HepG2 (cell line): Measurements from ENCODE around the gene LSM12. TPM values are rescaled to one million over a fixed set of nuclear protein-coding genes. Genes with fewer than 3 reads are reported as not detected.

ENCODE experiments used
- ATAC-seq: fragments of 200-7000 bp; cut with Tn5 transposase; 3 replicates; pipeline ENCODE4 v1.9.1; 2020; ENCODE audit warnings: mild to moderate bottlenecking, moderate library complexity
- BruUV-seq: library from RNA; stranded (reverse); fragments of 400-500 nt; replicated peaks from 2 replicates; lab custom pipeline; 2021; lab: Mats Ljungman, UMichigan
- CTCF ChIA-PET: fragments of 300-600 bp; formaldehyde crosslinking; extraction: SDS; loops from one replicate; lab custom pipeline; 2021; ENCODE audit warnings: low total read pairs, inconsistent platforms, low intra/inter-chr PET ratio; lab: Yijun Ruan, JAX
- POLR2A ChIA-PET: fragments of 350-600 bp; sonication (Branson Sonifier 250); formaldehyde crosslinking; loops from one replicate; lab custom pipeline; 2020; ENCODE audit warnings: antibody characterized with exemption, inconsistent platforms; lab: Yijun Ruan, JAX
- DNase-seq: peaks from one replicate; pipeline ENCODE4 v3.0.0-alpha.2; 2015; ENCODE audit warnings: low spot score
- FAIRE-seq: peaks from 3 replicates; lab custom pipeline; 2011; peaks lifted over from hg19 to GRCh38; lab: Jason Lieb, UNC
- H2AFZ ChIP-seq: one replicate; pipeline ENCODE4 v1.6.1; 2011; ENCODE audit warnings: low read length, inconsistent platforms
- H3K27ac ChIP-seq: fragments of 300-600 bp; 3 replicates; pipeline ENCODE4 v1.8.0; 2011; ENCODE audit warnings: mixed run types, mild to moderate bottlenecking, mixed read lengths, low read length, inconsistent platforms; ENCODE audit not compliant: insufficient read depth; ENCODE audit errors: extremely low read length
- H3K27me3 ChIP-seq, 2 experiments: fragments of 200-600 bp in 1 of 2; 2 replicates in 1 of 2; 3 replicates in 1 of 2; pipeline versions ENCODE4 v1.6.0 to v1.8.0; 2011; ENCODE audit warnings: low read length in 2 of 2, mild to moderate bottlenecking in 2 of 2, moderate library complexity in 2 of 2, inconsistent platforms in 1 of 2; ENCODE audit not compliant: insufficient read depth in 2 of 2, control insufficient read depth in 1 of 2
- H3K36me3 ChIP-seq, 2 experiments: fragments of 200-600 bp in 1 of 2; replicated peaks in 1 of 2; 2 replicates in 1 of 2; 3 replicates in 1 of 2; pipeline versions ENCODE4 v1.5.1 to v1.8.0; 2011; ENCODE audit warnings: low read length in 2 of 2, inconsistent platforms in 1 of 2; ENCODE audit not compliant: insufficient read depth in 2 of 2, control insufficient read depth in 1 of 2
- H3K4me1 ChIP-seq: 2 replicates; pipeline ENCODE4 v1.5.1; 2012; ENCODE audit warnings: low read length, inconsistent platforms; ENCODE audit not compliant: insufficient read depth
- H3K4me2 ChIP-seq: 2 replicates; pipeline ENCODE4 v1.6.0; 2011; ENCODE audit warnings: low read depth, low read length, inconsistent platforms
- H3K4me3 ChIP-seq, 3 experiments: fragments of 200-600 bp in 1 of 3; sonication (generic), shearing (Covaris generic) in 1 of 3; replicated peaks in 1 of 3; 2 replicates each; pipeline ENCODE4 v1.5.1; 2011 to 2016; ENCODE audit warnings: low read length in 3 of 3, inconsistent platforms in 2 of 3, low read depth in 2 of 3, mild to moderate bottlenecking in 2 of 3, control low read depth in 1 of 3, mixed read lengths in 1 of 3; ENCODE audit not compliant: insufficient read depth in 1 of 3
- H3K79me2 ChIP-seq: one replicate; pipeline ENCODE4 v1.6.1; 2011; ENCODE audit warnings: low read length, inconsistent platforms; ENCODE audit not compliant: insufficient read depth
- H3K9ac ChIP-seq: 2 replicates; pipeline ENCODE4 v1.6.0; 2011; ENCODE audit warnings: mild to moderate bottlenecking, low read depth, low read length, inconsistent platforms; ENCODE audit not compliant: insufficient read depth
- H3K9me3 ChIP-seq: 2 replicates; pipeline ENCODE4 v1.5.1; 2012; ENCODE audit warnings: mild to moderate bottlenecking, low read length
- H4K20me1 ChIP-seq: 2 replicates; pipeline ENCODE4 v1.6.0; 2011; ENCODE audit warnings: inconsistent platforms, mild to moderate bottlenecking, low read length, moderate library complexity; ENCODE audit not compliant: insufficient read depth
- DNMT3B ChIP-seq: conservative IDR thresholded peaks from 2 replicates; pipeline ENCODE4 v1.6.1; 2016; ENCODE audit warnings: missing biosample characterization, control low read depth
- ELF4 ChIP-seq: sonication (generic); formaldehyde crosslinking; IDR thresholded peaks from 2 replicates; pipeline ENCODE4 v1.5.0; 2020; ENCODE audit warnings: missing genetic modification reagents, mild to moderate bottlenecking, moderate library complexity, borderline replicate concordance
- ETV6 ChIP-seq: sonication (generic); formaldehyde crosslinking; conservative IDR thresholded peaks from 2 replicates; pipeline ENCODE4 v1.4.0; 2020; ENCODE audit warnings: missing genetic modification reagents
- FLYWCH1 ChIP-seq: sonication (generic); formaldehyde crosslinking; IDR thresholded peaks from 2 replicates; pipeline ENCODE4 v1.8.1; 2023; ENCODE audit warnings: mild to moderate bottlenecking, missing genetic modification reagents
- GATAD2A ChIP-seq: IDR thresholded peaks from 2 replicates; pipeline ENCODE4 v1.6.1; 2016
- HNRNPLL ChIP-seq: fragments of 200-400 bp; formaldehyde crosslinking; IDR thresholded peaks from 2 replicates; pipeline ENCODE4 v1.6.1; 2017; ENCODE audit warnings: mild to moderate bottlenecking, low read depth, low read length; ENCODE audit not compliant: poor library complexity, severe bottlenecking
- IKZF4 ChIP-seq: sonication (generic); formaldehyde crosslinking; IDR thresholded peaks from 2 replicates; pipeline ENCODE4 v1.5.1; 2020; ENCODE audit warnings: borderline replicate concordance, mild to moderate bottlenecking, low read depth, missing genetic modification reagents; ENCODE audit errors: not compliant biosample characterization
- MTA3 ChIP-seq: sonication (generic); formaldehyde crosslinking; IDR thresholded peaks from 2 replicates; pipeline ENCODE4 v1.4.0; 2020; ENCODE audit warnings: missing genetic modification reagents
- POLR2A ChIP-seq, 2 experiments: IDR thresholded peaks; 2 replicates each; pipeline ENCODE4 v1.6.1; 2011; ENCODE audit warnings: low read depth in 2 of 2, low read length in 2 of 2, mild to moderate bottlenecking in 1 of 2, moderate library complexity in 1 of 2; ENCODE audit not compliant: insufficient read depth in 1 of 2
- RBM39 ChIP-seq: fragments of 200-400 bp; formaldehyde crosslinking; IDR thresholded peaks from one replicate; pipeline ENCODE4 v1.6.1; 2018; ENCODE audit warnings: antibody characterized with exemption, mild to moderate bottlenecking, low read depth, low read length; ENCODE audit not compliant: poor library complexity, severe bottlenecking
- WIZ ChIP-seq: sonication (generic); formaldehyde crosslinking; IDR thresholded peaks from 2 replicates; pipeline ENCODE4 v1.5.1; 2020; ENCODE audit warnings: mild to moderate bottlenecking, missing genetic modification reagents
- ZBTB1 ChIP-seq: sonication (generic); formaldehyde crosslinking; IDR thresholded peaks from 2 replicates; pipeline ENCODE4 v1.4.0; 2020; ENCODE audit warnings: missing genetic modification reagents, borderline replicate concordance
- ZFP36L2 ChIP-seq: sonication (generic); formaldehyde crosslinking; IDR thresholded peaks from 2 replicates; pipeline ENCODE4 v1.4.0; 2020; ENCODE audit warnings: missing genetic modification reagents
- ZFP37 ChIP-seq: sonication (generic); formaldehyde crosslinking; IDR thresholded peaks from 2 replicates; pipeline ENCODE4 v1.4.0; 2020; ENCODE audit warnings: missing genetic modification reagents, borderline replicate concordance
- ZNF557 ChIP-seq: sonication (generic); formaldehyde crosslinking; IDR thresholded peaks from 2 replicates; pipeline ENCODE4 v1.4.0; 2020; ENCODE audit warnings: missing genetic modification reagents
- ZNF629 ChIP-seq: sonication (generic); formaldehyde crosslinking; conservative IDR thresholded peaks from 2 replicates; pipeline ENCODE4 v1.5.0; 2020; ENCODE audit warnings: missing genetic modification reagents
- ZNF749 ChIP-seq: sonication (generic); formaldehyde crosslinking; IDR thresholded peaks from 2 replicates; pipeline ENCODE4 v1.8.0; 2022; ENCODE audit warnings: mild to moderate bottlenecking, missing genetic modification reagents, moderate library complexity, borderline replicate concordance
- WGBS: methylation state at CpG from one replicate; pipeline ENCODE4 v1.1.6; 2017; ENCODE audit warnings: low lambda C conversion rate; 5-methylcytosine and 5-hydroxymethylcytosine counted together
- in situ Hi-C: cut with HindIII; loops from 2 replicates; pipeline ENCODE4 v1.10.0; 2017; ENCODE audit warnings: low pct_unique_long_range_greater_than_20kb; ENCODE audit not compliant: extremely low pct_ligation_motif_present
- intact Hi-C: fragments of 100-400 bp; cut with micrococcal nuclease; formaldehyde crosslinking; loops from one replicate; pipeline ENCODE4 v1.10.0; 2022; ENCODE audit not compliant: unreplicated experiment
- polyA plus RNA-seq, 8 experiments: library from polyadenylated mRNA; depleted of rRNA in 3 of 8; stranded (reverse) in 7 of 8; unstranded in 1 of 8; fragments of >200 nt; fragmentation: Illumina TruSeq in 4 of 8; extraction: Trizol in 4 of 8; gene quantifications; 2 replicates each; pipeline versions ENCODE4 v1.2.1 to v1.2.3, GENCODE V29; 2011 to 2016; ENCODE audit warnings: low read depth in 4 of 8, missing spikeins in 1 of 8, mixed read lengths in 1 of 8; ENCODE audit not compliant: insufficient read depth in 1 of 8
- total RNA-seq, 5 experiments: library from RNA; depleted of rRNA; stranded (reverse); fragments of >200 nt; fragmentation: Illumina TruSeq; extraction: Trizol; gene quantifications; 2 replicates each; pipeline ENCODE4 v1.2.3, GENCODE V29; 2016; ENCODE audit warnings: low read depth in 1 of 5
- TF ChIP-seq, protein P1 (sequence below): IDR thresholded peaks from 2 replicates; pipeline ENCODE4 v1.6.1; 2016; ENCODE audit warnings: mild to moderate bottlenecking, missing biosample characterization, missing genetic modification reagents

The LSM12 gene
- total and polyA plus RNA-seq, 2 of the 13 experiments (the other 11 are each of a cell fraction or from before 2014, with no cell fraction given), result 52.8 to 55.7 TPM

DNA sequence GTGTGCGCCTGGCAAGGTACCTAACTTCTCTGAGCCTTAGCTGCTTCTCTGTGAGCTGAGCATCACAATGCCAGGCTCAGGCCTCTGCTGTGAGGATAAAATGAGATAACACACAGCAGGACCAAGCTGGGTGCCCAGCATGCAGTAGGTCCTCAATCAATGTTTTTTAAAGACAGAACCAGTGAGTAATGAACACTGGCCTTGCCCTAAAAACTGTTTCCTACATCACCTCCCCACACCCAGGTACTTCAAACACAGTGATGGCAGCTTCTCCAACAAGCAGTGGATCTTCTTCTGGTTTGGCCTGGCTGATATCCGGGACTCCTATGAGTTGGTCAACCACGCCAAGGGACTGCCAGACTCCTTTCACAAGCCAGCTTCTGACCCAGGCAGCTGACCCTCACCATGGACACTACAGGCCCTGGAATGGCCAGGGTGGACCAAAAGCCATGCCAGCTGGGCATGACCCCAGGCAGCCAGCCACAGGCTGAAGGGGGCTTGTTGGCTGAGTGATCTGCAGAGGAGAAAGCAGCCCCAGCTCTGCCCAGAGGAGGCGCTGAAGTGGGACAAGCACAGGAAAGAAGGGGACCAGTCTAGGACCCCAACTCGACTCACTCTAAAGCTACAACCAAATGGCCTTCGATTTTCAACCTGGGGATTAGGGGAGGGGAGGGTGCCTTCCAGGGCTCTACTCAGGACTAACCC is 58.1 kb downstream of the LSM12 start:
- H4K20me1 ChIP-seq, result no peaks in the 10 kb centered on the region
- DNase-seq, result no peak
- no peak for FAIRE-seq
- no peaks in the 10 kb centered on the region for H3K9me3 ChIP-seq
- POLR2A ChIA-PET, result interaction anchor here (0.7 to 0.8 kb wide), 2 partner anchors 36 to 40 kb away, joined by 3 read pairs; no protein-coding TSS in a partner anchor
- intact Hi-C loops (no loop called here), in situ Hi-C loops (no loop called here)
- WGBS, result 70% methylated on average over 6 of the region's 6 CpGs
- peaks cover 3 to 17% of the 10 kb centered on the region in 2 experiments; a peak in 3 of 5 replicates for H3K36me3 ChIP-seq
- no peaks in the 10 kb centered on the region for H3K27me3 ChIP-seq
- no peak overlapping the region for H3K4me2 ChIP-seq
- no peak for TF ChIP-seq ETV6
- peak in 1 of 2 experiments; percentile 12; a peak in 1 of 4 replicates for TF ChIP-seq POLR2A (IDR thresholded peaks at IDR 0.05; ENCODE audit: insufficient read depth in 1 of 2, low read depth in 2 of 2, low read length in 2 of 2)
- TF ChIP-seq GATAD2A (CRISPR knock-in tag), result no peak
- no peak for TF ChIP-seq ZNF557 (CRISPR knock-in tag)
- no TSS peak for BruUV-seq
- no peak overlapping the region for H2AFZ ChIP-seq
- H3K27ac ChIP-seq, result no peak overlapping the region
- H3K4me1 ChIP-seq, result peaks cover 48% of the 10 kb centered on the region
- no peak overlapping the region for H3K4me3 ChIP-seq
- ATAC-seq, result no peak
- no peak overlapping the region for H3K9ac ChIP-seq
- no peaks in the 10 kb centered on the region for H3K79me2 ChIP-seq
- CTCF ChIA-PET, result no interaction called here

GRCh38 chr17:44007346-44008204 is 58.9 kb downstream of the LSM12 start:
- H3K36me3 ChIP-seq, result peaks cover 1 to 17% of the 10 kb centered on the region in 2 experiments; a peak in 3 of 5 replicates
- DNase-seq, result no peak
- no peak overlapping the region for H3K27ac ChIP-seq
- H3K4me1 ChIP-seq, result peaks cover 51% of the 10 kb centered on the region
- 96% methylated on average over 37 of the region's 37 CpGs for WGBS
- no peaks in the 10 kb centered on the region for H3K27me3 ChIP-seq
- H4K20me1 ChIP-seq, result no peaks in the 10 kb centered on the region
- no peak for ATAC-seq
- no peak overlapping the region for H3K4me3 ChIP-seq
- intact Hi-C loops, result no loop called here
- FAIRE-seq, result no peak
- no peak overlapping the region for H3K4me2 ChIP-seq
- H3K9me3 ChIP-seq, result no peaks in the 10 kb centered on the region
- H3K79me2 ChIP-seq, result no peaks in the 10 kb centered on the region
- H2AFZ ChIP-seq, result no peak overlapping the region
- no peak overlapping the region for H3K9ac ChIP-seq
- BruUV-seq, result no TSS peak
- in situ Hi-C loops, result no loop called here
- POLR2A ChIA-PET, result interaction anchor here (0.7 kb wide), 1 partner anchor 39 kb away, joined by 3 read pairs; no protein-coding TSS in a partner anchor
- CTCF ChIA-PET, result no interaction called here
- TF ChIP-seq MTA3 (no peak), ZBTB1 (CRISPR knock-in tag) (no peak), ZNF749 (CRISPR knock-in tag) (no peak), ZFP37 (no peak), RBM39 (no peak), IKZF4 (CRISPR knock-in tag) (no peak), ELF4 (no peak), ZFP36L2 (CRISPR knock-in tag) (no peak), ZNF629 (CRISPR knock-in tag) (no peak), FLYWCH1 (CRISPR knock-in tag) (no peak), HNRNPLL (peak; percentile 25), DNMT3B (CRISPR knock-in tag) (no peak), WIZ (no peak)
- TF ChIP-seq, protein P1, sequence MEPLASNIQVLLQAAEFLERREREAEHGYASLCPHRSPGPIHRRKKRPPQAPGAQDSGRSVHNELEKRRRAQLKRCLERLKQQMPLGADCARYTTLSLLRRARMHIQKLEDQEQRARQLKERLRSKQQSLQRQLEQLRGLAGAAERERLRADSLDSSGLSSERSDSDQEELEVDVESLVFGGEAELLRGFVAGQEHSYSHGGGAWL (CRISPR knock-in tag), result no peak
